Osteoblast (primary cell): ENCODE results near the gene DDC. TPM values are rescaled to one million over a fixed set of nuclear protein-coding genes. Genes with fewer than 3 reads are reported as not detected.
A peak's percentile ranks its signal among the peaks of the same experiment; 100 is the strongest.
"Not testable (repeated sequence)": the region's sequence is repeated elsewhere in the genome, so short reads cannot be mapped to it uniquely, and the experiment has no call there.

ENCODE experiments used
- DNase-seq: peaks from one replicate; pipeline ENCODE4 v3.0.0; 2011; ENCODE audit warnings: low spot score, mixed read lengths; ENCODE audit not compliant: insufficient read length; ENCODE audit errors: missing footprints
- H2AFZ ChIP-seq: 2 replicates; pipeline ENCODE4 v1.6.0; 2011; ENCODE audit warnings: mild to moderate bottlenecking, low read length
- H3K27ac ChIP-seq: 2 replicates; pipeline ENCODE4 v1.5.1; 2011; ENCODE audit warnings: mild to moderate bottlenecking, low read depth, low read length, moderate library complexity
- H3K27me3 ChIP-seq: 2 replicates; pipeline ENCODE4 v1.6.0; 2012; ENCODE audit warnings: mild to moderate bottlenecking, control low read depth, inconsistent platforms, low read length, moderate library complexity; ENCODE audit not compliant: insufficient read depth
- H3K36me3 ChIP-seq: 2 replicates; pipeline ENCODE4 v1.5.1; 2011; ENCODE audit warnings: mild to moderate bottlenecking, low read length, control low read depth, moderate library complexity; ENCODE audit not compliant: insufficient read depth
- H3K4me1 ChIP-seq: 2 replicates; pipeline ENCODE4 v1.5.1; 2011; ENCODE audit warnings: mild to moderate bottlenecking, low read length, control low read depth, moderate library complexity; ENCODE audit not compliant: insufficient read depth
- H3K4me2 ChIP-seq: 2 replicates; pipeline ENCODE4 v1.6.0; 2011; ENCODE audit warnings: mild to moderate bottlenecking, low read length; ENCODE audit not compliant: insufficient read depth
- H3K4me3 ChIP-seq: fragments of 200-600 bp; sonication (generic); 3 replicates; pipeline ENCODE4 v1.5.1; 2012; ENCODE audit warnings: mild to moderate bottlenecking, low read length, inconsistent platforms; ENCODE audit not compliant: insufficient read depth
- H3K79me2 ChIP-seq: 2 replicates; pipeline ENCODE4 v1.6.0; 2012; ENCODE audit warnings: mild to moderate bottlenecking, low read length, control low read depth, inconsistent platforms; ENCODE audit not compliant: insufficient read depth
- H3K9me3 ChIP-seq: 2 replicates; pipeline ENCODE4 v1.5.1; 2011; ENCODE audit warnings: low read depth, low read length, control low read depth
- H4K20me1 ChIP-seq: 2 replicates; pipeline ENCODE4 v1.6.0; 2012; ENCODE audit warnings: mild to moderate bottlenecking, low read length, control low read depth; ENCODE audit not compliant: insufficient read depth
- CTCF ChIP-seq: IDR thresholded peaks from 2 replicates; pipeline ENCODE4 v1.5.1; 2011; ENCODE audit warnings: mild to moderate bottlenecking, low read depth, low read length, moderate library complexity; ENCODE audit errors: extremely low read depth
- total RNA-seq: library from RNA; depleted of rRNA; stranded (reverse); fragments of >200 nt; gene quantifications from 2 replicates; pipeline ENCODE4 v1.2.3, GENCODE V29; 2012

DDC gene
- total RNA-seq, 1 donor: not detected

- H3K9me3 ChIP-seq: no peaks in the 10 kb centered on the region
- no peak for DNase-seq
- H3K27ac ChIP-seq: no peak overlapping the region
- no peak overlapping the region for H3K4me2 ChIP-seq
- no peak for TF ChIP-seq CTCF
- H2AFZ ChIP-seq: no peak overlapping the region
- no peaks in the 10 kb centered on the region for H3K79me2 ChIP-seq
- no peaks in the 10 kb centered on the region for H4K20me1 ChIP-seq
- H3K36me3 ChIP-seq: no peaks in the 10 kb centered on the region
- H3K27me3 ChIP-seq: no peaks in the 10 kb centered on the region
- no peak overlapping the region for H3K4me3 ChIP-seq
- peaks cover 15% of the 10 kb centered on the region for H3K4me1 ChIP-seq
These were observed 26.7 kb downstream of the DDC start for GRCh38 chr7:50538478-50538877.

GRCh38 chr7:50537417-50537816 is 27.8 kb downstream of the DDC start:
- no peaks in the 10 kb centered on the region for H3K79me2 ChIP-seq
- no peaks in the 10 kb centered on the region for H4K20me1 ChIP-seq
- no peak overlapping the region for H3K4me3 ChIP-seq
- no peaks in the 10 kb centered on the region for H3K27me3 ChIP-seq
- no peak for DNase-seq
- no peak overlapping the region for H3K27ac ChIP-seq
- no peak for TF ChIP-seq CTCF
- H3K4me2 ChIP-seq: no peak overlapping the region
- peaks cover 15% of the 10 kb centered on the region for H3K4me1 ChIP-seq
- no peaks in the 10 kb centered on the region for H3K36me3 ChIP-seq
- H2AFZ ChIP-seq: no peak overlapping the region
- H3K9me3 ChIP-seq: no peaks in the 10 kb centered on the region

- Histone ChIP-seq H3K27ac (peak overlapping the region; percentile 85), H3K4me1 (peaks cover 25% of the 10 kb centered on the region), H3K4me2 (peak overlapping the region; percentile 67)
- not testable (repeated sequence) for H4K20me1 ChIP-seq, H3K27me3 ChIP-seq, H3K4me3 ChIP-seq, H3K79me2 ChIP-seq, H3K9me3 ChIP-seq, H3K36me3 ChIP-seq, H2AFZ ChIP-seq
- peak; percentile 70 for DNase-seq
These were observed 29.9 kb downstream of the DDC start for GRCh38 chr7:50535291-50535711.

- Histone ChIP-seq H4K20me1 (no peaks in the 10 kb centered on the region), H2AFZ (peak overlapping the region; percentile 69), H3K27ac (peak overlapping the region; percentile 85), H3K36me3 (no peaks in the 10 kb centered on the region), H3K4me2 (peak overlapping the region; percentile 67), H3K4me3 (peak overlapping the region; percentile 37), H3K9me3 (no peaks in the 10 kb centered on the region), H3K27me3 (no peaks in the 10 kb centered on the region), H3K4me1 (peaks cover 25% of the 10 kb centered on the region), H3K79me2 (no peaks in the 10 kb centered on the region)
- no peak for TF ChIP-seq CTCF
- DNase-seq: peak; percentile 95
These were observed 30.4 kb downstream of the DDC start for GRCh38 chr7:50534690-50535290.
